ENCODE data around the gene TUBB4B.

Gene TUBB4B

GRCh38 chr9:137194388-137194787, 46.7 kb upstream of the TUBB4B start:
- Histone ChIP-seq H3K4me3 (ENCODE audit: severe bottlenecking) (no peak overlapping the region), H3K27me3 (ENCODE audit: insufficient read depth, poor library complexity, severe bottlenecking) (no peaks in the 10 kb centered on the region), H3K36me3 (ENCODE audit: low read depth) (peaks cover 11% of the 10 kb centered on the region; the same call in 1 of the 2 replicates), H3K4me1 (ENCODE audit: insufficient read depth, poor library complexity, severe bottlenecking) (peaks cover 18% of the 10 kb centered on the region), H3K27ac (ENCODE audit: poor library complexity, severe bottlenecking) (peak overlapping the region; percentile 25), H3K9me3 (ENCODE audit: severe bottlenecking) (no peaks in the 10 kb centered on the region)
- DNase-seq (ENCODE audit: low spot score), result no peak
- no peak for TF ChIP-seq CTCF (IDR thresholded peaks at IDR 0.05; ENCODE audit: poor library complexity, severe bottlenecking)
- ATAC-seq (ENCODE audit: low read depth), result no peak

- H3K27me3 ChIP-seq (ENCODE audit: insufficient read depth, poor library complexity, severe bottlenecking), result no peaks in the 10 kb centered on the region
- no peak overlapping the region for H3K4me3 ChIP-seq (ENCODE audit: severe bottlenecking)
- no peak for TF ChIP-seq CTCF (IDR thresholded peaks at IDR 0.05; ENCODE audit: poor library complexity, severe bottlenecking)
- peaks cover 9% of the 10 kb centered on the region; the same call in 1 of the 2 replicates for H3K36me3 ChIP-seq (ENCODE audit: low read depth)
- no peaks in the 10 kb centered on the region for H3K9me3 ChIP-seq (ENCODE audit: severe bottlenecking)
- peaks cover 18% of the 10 kb centered on the region for H3K4me1 ChIP-seq (ENCODE audit: insufficient read depth, poor library complexity, severe bottlenecking)
- ATAC-seq (ENCODE audit: low read depth), result peak; percentile 49
- no peak for DNase-seq (ENCODE audit: low spot score)
- H3K27ac ChIP-seq (ENCODE audit: poor library complexity, severe bottlenecking), result peak overlapping the region; percentile 25
Measured at GRCh38 chr9:137194909-137195308, 46.2 kb upstream of the TUBB4B start.

GRCh38 chr9:137195525-137196220, 45.4 kb upstream of the TUBB4B start:
- TF ChIP-seq CTCF (IDR thresholded peaks at IDR 0.05; ENCODE audit: poor library complexity, severe bottlenecking), result no peak
- Histone ChIP-seq H3K36me3 (ENCODE audit: low read depth) (peaks cover 6% of the 10 kb centered on the region; the same call in 1 of the 2 replicates), H3K4me1 (ENCODE audit: insufficient read depth, poor library complexity, severe bottlenecking) (peaks cover 18% of the 10 kb centered on the region), H3K27me3 (ENCODE audit: insufficient read depth, poor library complexity, severe bottlenecking) (no peaks in the 10 kb centered on the region), H3K27ac (ENCODE audit: poor library complexity, severe bottlenecking) (peak overlapping the region; percentile 25), H3K4me3 (ENCODE audit: severe bottlenecking) (no peak overlapping the region), H3K9me3 (ENCODE audit: severe bottlenecking) (no peaks in the 10 kb centered on the region)
- ATAC-seq (ENCODE audit: low read depth) (peak; percentile 10; the same call in 1 of the 3 replicates), DNase-seq (ENCODE audit: low spot score) (no peak)

GRCh38 chr9:137198051-137198901, 42.8 kb upstream of the TUBB4B start:
- Histone ChIP-seq H3K4me3 (ENCODE audit: severe bottlenecking) (no peak overlapping the region), H3K9me3 (ENCODE audit: severe bottlenecking) (no peaks in the 10 kb centered on the region), H3K36me3 (ENCODE audit: low read depth) (no peaks in the 10 kb centered on the region), H3K27me3 (ENCODE audit: insufficient read depth, poor library complexity, severe bottlenecking) (no peaks in the 10 kb centered on the region), H3K4me1 (ENCODE audit: insufficient read depth, poor library complexity, severe bottlenecking) (peaks cover 18% of the 10 kb centered on the region), H3K27ac (ENCODE audit: poor library complexity, severe bottlenecking) (peak overlapping the region; percentile 16)
- no peak for TF ChIP-seq CTCF (IDR thresholded peaks at IDR 0.05; ENCODE audit: poor library complexity, severe bottlenecking)
- DNase-seq (ENCODE audit: low spot score), result no peak
- ATAC-seq (ENCODE audit: low read depth), result peak; percentile 3; the same call in 2 of the 3 replicates
